HG02840 (cell line): ENCODE data around the gene DNER.

Experiments used
- ATAC-seq: cut with Tn5 transposase; IDR thresholded peaks from one replicate; pipeline ENCODE4 v1.9.1; 2021; ENCODE audit warnings: mild to moderate bottlenecking, moderate library complexity, moderate number of reproducible peaks; ENCODE audit not compliant: unreplicated experiment, low FRiP score

DNER gene

GRCh38 chr2:229582151-229582550, 132.2 kb downstream of the DNER start:
- no peak for ATAC-seq

GRCh38 chr2:229578052-229578846, 136.1 kb downstream of the DNER start:
- no peak for ATAC-seq

- ATAC-seq = no peak
Observed at GRCh38 chr2:229575569-229576315, 138.6 kb downstream of the DNER start.

GRCh38 chr2:229572507-229573271, 141.7 kb downstream of the DNER start:
- ATAC-seq = no peak

GRCh38 chr2:229571243-229571642, 143.1 kb downstream of the DNER start:
- ATAC-seq = no peak

- ATAC-seq = no peak
Observed at GRCh38 chr2:229566370-229566769, 148.0 kb downstream of the DNER start.

GRCh38 chr2:229564300-229564907, 150.0 kb downstream of the DNER start:
- ATAC-seq = no peak

- no peak for ATAC-seq
Observed at GRCh38 chr2:229563388-229563787, 151.0 kb downstream of the DNER start.

- no peak for ATAC-seq
Observed at GRCh38 chr2:229562472-229563127, 151.8 kb downstream of the DNER start.

- ATAC-seq = no peak
Observed at GRCh38 chr2:229559986-229560385, 154.4 kb downstream of the DNER start.

GRCh38 chr2:229553091-229553490, 161.3 kb downstream of the DNER start:
- ATAC-seq = no peak

- no peak for ATAC-seq
Observed at GRCh38 chr2:229543176-229543873, 171.0 kb downstream of the DNER start.

- no peak for ATAC-seq
Observed at GRCh38 chr2:229539628-229540027, 174.7 kb downstream of the DNER start.

GRCh38 chr2:229531594-229531993, 182.8 kb downstream of the DNER start:
- ATAC-seq = no peak

GRCh38 chr2:229530434-229530833, 183.9 kb downstream of the DNER start:
- ATAC-seq = no peak

- ATAC-seq = no peak
Observed at GRCh38 chr2:229528846-229529245, 185.5 kb downstream of the DNER start.

- ATAC-seq = no peak
Observed at GRCh38 chr2:229526951-229527350, 187.4 kb downstream of the DNER start.

- no peak for ATAC-seq
Observed at GRCh38 chr2:229524799-229525198, 189.6 kb downstream of the DNER start.

GRCh38 chr2:229523663-229524062, 190.7 kb downstream of the DNER start:
- ATAC-seq = no peak

GRCh38 chr2:229521576-229521975, 192.8 kb downstream of the DNER start:
- ATAC-seq = no peak
